HCT116 (cell line): ENCODE measurements around the gene DIS3L. TPM values are rescaled to one million over a fixed set of nuclear protein-coding genes. Genes with fewer than 3 reads are reported as not detected.
A peak's percentile ranks its signal among the peaks of the same experiment; 100 is the strongest.

ENCODE experiments used
- ATAC-seq: fragments of 200-7000 bp; cut with Tn5 transposase; 2 replicates; pipeline ENCODE4 v1.9.1; 2020; ENCODE audit warnings: mild to moderate bottlenecking, moderate library complexity
- BruUV-seq: library from RNA; stranded (reverse); fragments of 400-500 nt; replicated peaks from 2 replicates; lab custom pipeline; 2021; lab: Mats Ljungman, UMichigan
- CTCF ChIA-PET: fragments of 300-600 bp; sonication (Branson Sonifier 250); formaldehyde crosslinking; loops from one replicate; lab custom pipeline; 2021; ENCODE audit warnings: antibody characterized with exemption; lab: Charles Lee
- POLR2A ChIA-PET: fragments of 300-600, 350-600 bp; sonication (Branson Sonifier 250); formaldehyde crosslinking; loops from one replicate; lab custom pipeline; 2021; ENCODE audit warnings: antibody characterized with exemption; lab: Charles Lee
- RAD21 ChIA-PET, 2 experiments: fragments of 300-600 bp; sonication (Branson Sonifier 250); formaldehyde crosslinking; loops; one replicate each; lab custom pipeline; 2023; ENCODE audit warnings: low total read pairs in 2 of 2; ENCODE audit not compliant: uncharacterized antibody in 2 of 2, unreplicated experiment in 2 of 2, low non-redundant PET in 1 of 2; lab: Charles Lee
- DNase-seq: peaks from one replicate; pipeline ENCODE4 v3.0.0-alpha.2; 2010; ENCODE audit warnings: low read depth, low spot score
- H2AFZ ChIP-seq: fragments of 200-600 bp; shearing (Covaris generic), sonication (generic); 2 replicates; pipeline ENCODE4 v1.6.1; 2017; ENCODE audit warnings: low read depth, mixed run types, mixed read lengths, antibody characterized with exemption, low read length; ENCODE audit not compliant: poor library complexity, severe bottlenecking
- H3K27ac ChIP-seq: 2 replicates; pipeline ENCODE4 v1.5.1; 2012; ENCODE audit warnings: low read depth, low read length
- H3K27me3 ChIP-seq: fragments of 200-600 bp; sonication (generic); 2 replicates; pipeline ENCODE4 v1.6.1; 2016; ENCODE audit warnings: mixed run types, low read length, mixed read lengths; ENCODE audit not compliant: insufficient read depth
- H3K36me3 ChIP-seq, 2 experiments: fragments of 200-500 bp in 1 of 2; fragments of 200-600 bp in 1 of 2; sonication (Bioruptor generic) in 1 of 2; sonication (generic) in 1 of 2; 2 replicates each; pipeline versions ENCODE4 v1.5.1 to v1.6.1; 2014 to 2016; ENCODE audit warnings: low read length in 2 of 2, inconsistent platforms in 1 of 2, mixed read lengths in 1 of 2, mixed run types in 1 of 2; ENCODE audit not compliant: insufficient read depth in 2 of 2, control insufficient read depth in 1 of 2
- H3K4me1 ChIP-seq, 2 experiments: fragments of 200-600 bp in 1 of 2; sonication (generic) in 1 of 2; 2 replicates each; pipeline versions ENCODE4 v1.5.1 to v1.6.1; 2012 to 2017; ENCODE audit warnings: low read length in 2 of 2, inconsistent platforms in 1 of 2, mild to moderate bottlenecking in 1 of 2, mixed read lengths in 1 of 2, mixed run types in 1 of 2, moderate library complexity in 1 of 2; ENCODE audit not compliant: insufficient read depth in 2 of 2, control insufficient read depth in 1 of 2
- H3K4me2 ChIP-seq: fragments of 200-600 bp; sonication (generic); 2 replicates; pipeline ENCODE4 v1.6.1; 2017; ENCODE audit warnings: mixed run types, low read length, mixed read lengths
- H3K4me3 ChIP-seq, 2 experiments: fragments of 200-600 bp in 1 of 2; sonication (generic) in 1 of 2; replicated peaks in 1 of 2; 2 replicates each; pipeline ENCODE4 v1.5.1; 2011 to 2016; ENCODE audit warnings: low read length in 2 of 2, control low read depth in 1 of 2, low read depth in 1 of 2, mild to moderate bottlenecking in 1 of 2, mixed read lengths in 1 of 2, mixed run types in 1 of 2
- H3K79me2 ChIP-seq: fragments of 200-600 bp; sonication (generic); 2 replicates; pipeline ENCODE4 v1.6.1; 2017; ENCODE audit warnings: mild to moderate bottlenecking, mixed run types, low read length, moderate library complexity, mixed read lengths; ENCODE audit not compliant: insufficient read depth
- H3K9ac ChIP-seq: fragments of 200-600 bp; sonication (generic); 2 replicates; pipeline ENCODE4 v1.6.1; 2016; ENCODE audit warnings: low read length, mixed read lengths
- H3K9me2 ChIP-seq: fragments of 200-600 bp; sonication (generic), shearing (Covaris generic); 2 replicates; pipeline ENCODE4 v1.6.1; 2017; ENCODE audit warnings: mixed run types, mild to moderate bottlenecking, moderate library complexity; ENCODE audit not compliant: insufficient read depth
- H3K9me3 ChIP-seq, 2 experiments: fragments of 200-500 bp in 1 of 2; fragments of 200-600 bp in 1 of 2; sonication (Bioruptor generic) in 1 of 2; sonication (generic) in 1 of 2; 2 replicates each; pipeline ENCODE4 v1.6.1; 2014 to 2017; ENCODE audit warnings: low read length in 2 of 2, mixed read lengths in 2 of 2, inconsistent platforms in 1 of 2, low read depth in 1 of 2, mild to moderate bottlenecking in 1 of 2, mixed run types in 1 of 2, moderate library complexity in 1 of 2; ENCODE audit not compliant: control insufficient read depth in 1 of 2, insufficient read depth in 1 of 2
- H4K20me1 ChIP-seq: fragments of 200-600 bp; sonication (generic), shearing (Covaris generic); 2 replicates; pipeline ENCODE4 v1.6.1; 2017; ENCODE audit warnings: mixed run types, mild to moderate bottlenecking, moderate library complexity; ENCODE audit not compliant: insufficient read depth
- ELF1 ChIP-seq: IDR thresholded peaks from 2 replicates; pipeline ENCODE4 v1.6.1; 2012; ENCODE audit warnings: low read depth, borderline replicate concordance
- FOSL1 ChIP-seq: IDR thresholded peaks from 2 replicates; pipeline ENCODE4 v1.6.1; 2012; ENCODE audit warnings: low read depth
- RAD21 ChIP-seq: IDR thresholded peaks from 2 replicates; pipeline ENCODE4 v1.6.1; 2012; ENCODE audit warnings: low read depth, mild to moderate bottlenecking
- SRF ChIP-seq: IDR thresholded peaks from 2 replicates; pipeline ENCODE4 v1.6.1; 2012; ENCODE audit warnings: low read depth
- TCF7L2 ChIP-seq: IDR thresholded peaks from 2 replicates; pipeline ENCODE4 v1.7.0; 2011; ENCODE audit warnings: borderline replicate concordance, inconsistent platforms; ENCODE audit not compliant: insufficient read depth, insufficient read length; ENCODE audit errors: extremely low read depth
- YY1 ChIP-seq: IDR thresholded peaks from 2 replicates; pipeline ENCODE4 v1.6.1; 2011; ENCODE audit warnings: low read length, low read depth, moderate library complexity, mild to moderate bottlenecking; ENCODE audit not compliant: insufficient replicate concordance; ENCODE audit errors: extremely low read depth
- intact Hi-C: fragments of 100-400 bp; cut with micrococcal nuclease; formaldehyde crosslinking; loops from 2 replicates; pipeline ENCODE4 v1.10.0; 2022
- total RNA-seq: library from RNA; stranded (reverse); gene quantifications from one replicate; pipeline ENCODE4 v1.2.1, GENCODE V29; 2021; ENCODE audit not compliant: unreplicated experiment
- TF ChIP-seq, protein P1 (sequence below): IDR thresholded peaks from 2 replicates; pipeline ENCODE4 v1.6.1; 2012
- TF ChIP-seq, protein P2 (sequence below), 3 experiments: fragments of 200-600 bp in 1 of 3; sonication (generic) in 1 of 3; IDR thresholded peaks in 2 of 3; conservative IDR thresholded peaks in 1 of 3; 2 replicates each; pipeline ENCODE4 v1.5.1; 2012 to 2017; ENCODE audit warnings: low read depth in 2 of 3, low read length in 2 of 3, antibody characterized with exemption in 1 of 3, borderline replicate concordance in 1 of 3, control low read depth in 1 of 3, mild to moderate bottlenecking in 1 of 3, mixed read lengths in 1 of 3, mixed run types in 1 of 3, moderate library complexity in 1 of 3; ENCODE audit not compliant: insufficient read depth in 1 of 3

Gene DIS3L
- total RNA-seq, 1 experiment from 2014 or later, result 32.2 TPM

DNA sequence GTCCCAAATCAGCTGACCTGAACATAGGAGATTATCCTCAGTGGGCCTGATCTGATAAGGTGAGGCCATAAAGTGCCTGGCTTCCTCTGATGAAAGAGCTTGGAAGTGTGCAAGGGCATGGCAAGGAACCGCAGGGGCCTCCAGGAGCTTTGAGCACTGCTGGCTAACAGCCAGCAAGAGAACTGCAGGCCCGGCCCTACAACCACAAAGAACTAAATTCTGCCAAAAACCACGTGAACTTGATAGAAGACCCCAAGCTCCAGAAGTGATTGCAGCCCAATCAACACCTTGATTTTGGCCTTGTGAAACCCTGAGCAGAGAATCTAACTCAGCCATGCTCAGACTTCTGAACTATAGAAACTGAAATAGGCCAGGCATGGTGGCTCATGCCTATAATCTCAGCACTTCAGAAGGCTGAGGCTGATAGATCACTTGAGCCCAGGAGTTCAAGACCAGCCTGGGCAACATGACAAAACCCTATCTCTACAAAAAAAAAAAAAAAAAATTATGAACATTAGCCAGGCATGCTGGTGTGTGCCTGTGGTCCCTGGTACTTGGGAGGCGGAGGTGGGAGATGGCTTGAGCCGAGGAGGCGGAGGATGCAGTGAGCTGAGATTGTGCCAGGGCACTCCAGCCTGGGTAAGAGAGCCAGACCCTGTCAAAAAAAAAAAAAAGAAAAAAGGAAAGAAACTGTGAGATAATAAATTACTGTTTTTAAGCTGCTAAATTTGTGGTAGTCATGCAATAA lies 7.7 kb upstream of the DIS3L start:
- Histone ChIP-seq H2AFZ (no peak overlapping the region), H3K36me3 (no peaks in the 10 kb centered on the region), H3K9me3 (no peaks in the 10 kb centered on the region), H4K20me1 (no peaks in the 10 kb centered on the region), H3K4me1 (peaks cover 0 to 13% of the 10 kb centered on the region in 2 experiments; a peak in 2 of 4 replicates), H3K27me3 (no peaks in the 10 kb centered on the region), H3K4me2 (no peak overlapping the region), H3K9ac (no peak overlapping the region), H3K79me2 (no peaks in the 10 kb centered on the region), H3K27ac (no peak overlapping the region), H3K4me3 (no peak overlapping the region), H3K9me2 (no peaks in the 10 kb centered on the region)
- BruUV-seq, result no TSS peak
- intact Hi-C loops, result loop anchor here (5.0 kb wide), 3 partner anchors 33 to 368 kb away; partner anchors contain the start of gene MEGF11
- no peak for DNase-seq
- ChIA-PET POLR2A (no interaction called here), RAD21 (no interaction called here), CTCF (interaction anchor here (1.0 kb wide), 1 partner anchor 689 kb away, joined by 3 read pairs; no protein-coding TSS in a partner anchor)
- no peak for ATAC-seq
- TF ChIP-seq, protein P1, sequence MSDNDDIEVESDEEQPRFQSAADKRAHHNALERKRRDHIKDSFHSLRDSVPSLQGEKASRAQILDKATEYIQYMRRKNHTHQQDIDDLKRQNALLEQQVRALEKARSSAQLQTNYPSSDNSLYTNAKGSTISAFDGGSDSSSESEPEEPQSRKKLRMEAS, result no peak
- TF ChIP-seq TCF7L2, result peak; percentile 42

DNA sequence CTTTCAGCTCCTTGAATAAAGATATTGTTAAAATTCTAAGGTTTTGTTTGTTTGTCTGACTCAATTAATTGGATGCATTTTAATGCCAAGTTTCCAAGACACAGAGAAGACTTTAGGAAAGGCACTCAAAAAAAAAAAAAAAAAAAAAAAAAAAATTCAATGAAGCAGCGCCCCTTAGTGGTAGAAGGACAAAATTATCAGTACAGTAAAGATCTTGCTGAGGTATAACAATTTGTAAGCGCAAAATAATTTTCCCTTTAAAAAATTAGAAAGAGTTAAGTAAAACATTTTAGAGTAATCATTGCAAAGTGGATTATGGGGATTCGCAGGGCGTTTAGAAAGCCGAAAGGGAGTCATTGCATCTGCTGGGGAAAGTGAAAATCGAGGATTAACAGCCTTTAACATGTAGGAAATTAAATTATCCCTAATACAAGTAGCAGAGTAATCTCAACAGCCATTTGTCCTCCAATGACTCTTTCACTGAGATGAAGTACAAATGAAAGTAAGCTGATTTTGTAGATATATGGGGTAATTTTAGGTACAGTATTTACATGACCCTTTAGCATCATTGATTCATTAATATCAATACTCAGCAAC lies 5.8 kb upstream of the DIS3L start:
- DNase-seq, result no peak
- no TSS peak for BruUV-seq
- H3K4me2 ChIP-seq, result no peak overlapping the region

More for the DNA sequence above, 5.8 kb upstream of the DIS3L start:
- ChIA-PET POLR2A (no interaction called here), CTCF (interaction anchor here (0.7 to 1.2 kb wide), 5 partner anchors 9 to 267 kb away, joined by 3 to 6 read pairs (median 5); no protein-coding TSS in a partner anchor), RAD21 (interaction anchor here in 1 of 2 experiments (0.7 kb wide), 1 partner anchor 262 kb away, joined by 5 read pairs; no protein-coding TSS in a partner anchor)
- no peak overlapping the region for H2AFZ ChIP-seq
- intact Hi-C loops, result loop anchor here (5.0 kb wide), 3 partner anchors 35 to 370 kb away; partner anchors contain the start of gene MEGF11
- no peak overlapping the region for H3K4me3 ChIP-seq
- no peaks in the 10 kb centered on the region for H3K36me3 ChIP-seq
- no peaks in the 10 kb centered on the region for H3K9me2 ChIP-seq
- no peak overlapping the region for H3K27ac ChIP-seq
- no peak for TF ChIP-seq ELF1
- no peak for TF ChIP-seq YY1
- no peak for TF ChIP-seq FOSL1
- TF ChIP-seq SRF, result no peak
- peak; percentile 73 for TF ChIP-seq RAD21
- TF ChIP-seq, protein P2, sequence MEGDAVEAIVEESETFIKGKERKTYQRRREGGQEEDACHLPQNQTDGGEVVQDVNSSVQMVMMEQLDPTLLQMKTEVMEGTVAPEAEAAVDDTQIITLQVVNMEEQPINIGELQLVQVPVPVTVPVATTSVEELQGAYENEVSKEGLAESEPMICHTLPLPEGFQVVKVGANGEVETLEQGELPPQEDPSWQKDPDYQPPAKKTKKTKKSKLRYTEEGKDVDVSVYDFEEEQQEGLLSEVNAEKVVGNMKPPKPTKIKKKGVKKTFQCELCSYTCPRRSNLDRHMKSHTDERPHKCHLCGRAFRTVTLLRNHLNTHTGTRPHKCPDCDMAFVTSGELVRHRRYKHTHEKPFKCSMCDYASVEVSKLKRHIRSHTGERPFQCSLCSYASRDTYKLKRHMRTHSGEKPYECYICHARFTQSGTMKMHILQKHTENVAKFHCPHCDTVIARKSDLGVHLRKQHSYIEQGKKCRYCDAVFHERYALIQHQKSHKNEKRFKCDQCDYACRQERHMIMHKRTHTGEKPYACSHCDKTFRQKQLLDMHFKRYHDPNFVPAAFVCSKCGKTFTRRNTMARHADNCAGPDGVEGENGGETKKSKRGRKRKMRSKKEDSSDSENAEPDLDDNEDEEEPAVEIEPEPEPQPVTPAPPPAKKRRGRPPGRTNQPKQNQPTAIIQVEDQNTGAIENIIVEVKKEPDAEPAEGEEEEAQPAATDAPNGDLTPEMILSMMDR (IDR thresholded peaks at IDR 0.05 in 2 of 3, conservative IDR thresholded peaks at IDR 0.05 in 1 of 3; ENCODE audit: borderline replicate concordance in 1 of 3, insufficient read depth in 1 of 3, low read depth in 2 of 3, low read length in 2 of 3), result peak; percentile 51 to 80 (median 63); a peak in 5 of 6 replicates
- H3K27me3 ChIP-seq, result no peaks in the 10 kb centered on the region
- no peaks in the 10 kb centered on the region for H4K20me1 ChIP-seq
- no peaks in the 10 kb centered on the region for H3K9me3 ChIP-seq
- peaks cover 7 to 28% of the 10 kb centered on the region in 2 experiments; a peak in 3 of 4 replicates for H3K4me1 ChIP-seq
- ATAC-seq, result peak; percentile 38; the same call in 1 of the 2 replicates
- no peaks in the 10 kb centered on the region for H3K79me2 ChIP-seq
- H3K9ac ChIP-seq, result no peak overlapping the region
